Posterior vena cava (tissue), 2 donors: ENCODE data around the gene RHOT2. TPM values are rescaled to one million over a fixed set of nuclear protein-coding genes. Genes with fewer than 3 reads are reported as not detected.
A peak's percentile ranks its signal among the peaks of the same experiment; 100 is the strongest.

Experiments
- DNase-seq: peaks from one replicate; pipeline ENCODE4 v3.0.0-alpha.2; 2020; ENCODE audit warnings: low spot score
- intact Hi-C, 2 donors: fragments of 100-400 bp; cut with DNase I; formaldehyde crosslinking; loops; one replicate each; pipeline versions ENCODE4 v1.14.1 to v1.14.2; 2022 to 2023
- total RNA-seq, 2 donors: library from RNA; stranded (reverse); fragmentation: NEBNext Ultra II Directional; extraction: Animal tissue kit (Norgen Biotek cat#: 25700); gene quantifications; one replicate each; pipeline ENCODE4 v1.2.1, GENCODE V29; 2021
- donor health status: DM: yes; HTN: yes; CAD: no.
- donor health status: DM: yes; HTN: yes; CAD: no.

The RHOT2 gene
- total RNA-seq, 2 donors from 2014 or later = 57.5 to 65.1 TPM

GRCh38 chr16:643050-643368 is 24.9 kb upstream of the RHOT2 start:
- intact Hi-C loops = no loop called here

GRCh38 chr16:644556-644955 is 23.4 kb upstream of the RHOT2 start:
- DNase-seq = no peak
- intact Hi-C loops = no loop called here

More at GRCh38 chr16:643050-643368, 24.9 kb upstream of the RHOT2 start:
- DNase-seq = no peak

GRCh38 chr16:645852-646678 is 21.9 kb upstream of the RHOT2 start:
- intact Hi-C loops = loop anchor here (5.0 kb wide), 2 partner anchors 59 to 259 kb away; no protein-coding TSS in a partner anchor
- DNase-seq = no peak

- DNase-seq = no peak
- intact Hi-C loops = loop anchor here (5.0 kb wide), 2 partner anchors 59 to 259 kb away; no protein-coding TSS in a partner anchor
Measured at GRCh38 chr16:646679-647172, 21.2 kb upstream of the RHOT2 start.

GRCh38 chr16:647173-647902 is 20.6 kb upstream of the RHOT2 start:
- DNase-seq = no peak
- intact Hi-C loops = loop anchor here (5.0 kb wide), 2 partner anchors 60 to 260 kb away; no protein-coding TSS in a partner anchor

DNA sequence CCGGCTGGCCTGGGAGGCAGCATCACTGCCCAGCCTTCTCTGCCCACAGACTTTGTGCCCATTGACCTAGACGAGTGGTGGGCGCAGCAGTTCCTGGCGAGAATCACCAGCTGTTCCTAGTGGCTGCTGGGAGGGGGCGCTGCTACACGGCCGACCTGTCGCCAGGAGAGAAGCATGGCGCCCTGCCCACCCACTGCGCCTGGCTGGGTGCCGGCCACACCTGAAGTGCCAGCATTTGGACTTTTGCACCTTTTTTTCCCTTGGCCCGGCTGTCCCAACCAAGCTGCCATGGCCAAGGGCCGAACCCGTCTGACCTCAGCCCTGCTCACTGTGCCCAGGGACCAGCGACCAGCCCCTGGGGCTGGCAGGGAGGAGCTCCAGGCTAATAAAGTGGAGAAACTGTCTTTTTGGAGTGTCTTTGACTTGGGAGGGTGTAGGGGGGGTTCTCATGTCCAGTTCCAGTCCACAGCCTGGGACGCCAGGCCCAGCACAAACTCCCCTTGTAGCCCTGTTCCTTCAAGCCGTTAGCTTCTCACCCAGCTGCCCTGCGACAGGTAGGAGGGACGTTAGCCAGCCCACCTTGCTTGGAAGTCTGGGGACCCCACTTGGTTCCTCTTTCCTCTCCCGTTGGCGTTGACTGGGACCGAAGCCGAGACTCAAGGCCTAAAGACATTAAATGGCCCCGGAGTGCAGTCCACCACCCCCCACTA is 19.7 kb upstream of the RHOT2 start:
- intact Hi-C loops = loop anchor here (5.0 kb wide), 2 partner anchors 61 to 261 kb away; no protein-coding TSS in a partner anchor
- DNase-seq = no peak

GRCh38 chr16:648781-649589 is 18.9 kb upstream of the RHOT2 start, which contains the start of gene WDR90:
TSS of gene WDR90 (plus strand) at chr16:649365. CDS start at chr16:649417, 52 bp downstream.
- DNase-seq = peak; percentile 98
- intact Hi-C loops = loop anchor here (5.0 kb wide), 2 partner anchors 62 to 262 kb away; no protein-coding TSS in a partner anchor

- intact Hi-C loops = loop anchor here (5.0 kb wide), 2 partner anchors 62 to 262 kb away; no protein-coding TSS in a partner anchor
- DNase-seq = no peak
Measured at GRCh38 chr16:649631-650030, 18.3 kb upstream of the RHOT2 start.

DNA sequence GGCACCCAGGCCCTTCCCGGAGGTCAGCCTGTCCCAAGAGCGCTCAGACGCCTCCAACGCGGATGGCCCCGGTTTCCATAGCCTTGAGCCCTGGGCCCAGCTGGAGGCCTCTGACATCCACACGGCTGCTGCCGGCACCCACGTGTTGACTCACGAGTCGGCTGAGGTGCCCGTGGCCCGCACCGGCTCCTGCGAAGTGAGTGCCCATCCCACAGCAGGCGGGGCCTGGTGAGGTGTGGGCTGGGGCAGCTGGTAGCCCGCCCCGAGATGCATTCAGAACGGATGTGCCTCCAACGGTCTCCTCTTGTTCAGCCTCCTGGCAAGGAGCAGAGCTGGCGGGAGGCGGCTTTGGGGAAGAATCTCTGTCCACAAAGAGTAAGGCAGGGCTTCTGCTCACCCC is 16.1 kb upstream of the RHOT2 start:
- DNase-seq = no peak
- intact Hi-C loops = loop anchor here in 1 of 2 donors (2.0 kb wide), 1 partner anchor 61 kb away; the partner anchor contains the start of gene RAB40C

DNA sequence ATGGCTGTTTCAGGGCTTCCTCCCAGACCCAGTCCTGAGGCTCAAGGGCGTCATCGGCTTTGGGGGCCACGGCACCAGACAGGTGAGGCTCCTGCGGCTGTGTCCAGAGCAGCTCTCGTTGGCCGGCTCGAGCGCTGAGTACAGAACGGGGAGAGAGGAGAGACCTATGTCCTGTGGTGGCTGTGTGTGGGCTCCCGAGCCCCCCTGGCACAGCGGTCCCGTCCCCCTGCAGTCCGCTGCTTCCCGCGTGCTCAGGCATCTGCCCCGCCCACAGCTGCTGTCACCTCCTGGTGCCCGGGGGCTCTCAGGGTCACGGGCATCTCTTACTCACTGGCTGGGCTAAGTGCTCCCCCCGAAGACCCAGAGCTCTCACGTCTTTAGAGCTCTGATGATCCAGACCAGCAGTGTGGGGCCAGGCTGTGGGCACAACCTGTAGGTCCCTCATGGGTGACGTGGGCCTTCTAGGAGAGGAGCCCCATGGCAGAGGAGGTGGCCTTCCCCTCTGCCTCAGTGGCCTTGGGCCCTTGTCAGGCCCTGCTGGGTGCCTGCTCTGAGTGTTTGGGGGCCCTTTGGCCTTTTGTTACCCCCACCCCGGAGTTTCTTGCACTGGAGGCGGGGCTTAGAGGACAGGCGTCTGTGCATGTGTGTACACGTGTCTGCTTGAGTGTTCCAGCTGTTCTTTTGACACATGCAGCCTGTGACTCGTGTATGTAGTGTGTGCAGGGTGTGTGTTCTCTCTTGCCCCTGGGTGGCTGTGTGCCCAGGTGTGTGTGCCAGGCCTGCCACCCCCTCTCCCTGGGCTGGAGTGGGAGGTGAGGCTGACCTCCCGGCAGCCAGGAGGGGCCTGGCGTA is 15.3 kb upstream of the RHOT2 start:
- intact Hi-C loops = loop anchor here in 1 of 2 donors (2.0 kb wide), 1 partner anchor 62 kb away; the partner anchor contains the start of gene RAB40C
- DNase-seq = no peak

DNA sequence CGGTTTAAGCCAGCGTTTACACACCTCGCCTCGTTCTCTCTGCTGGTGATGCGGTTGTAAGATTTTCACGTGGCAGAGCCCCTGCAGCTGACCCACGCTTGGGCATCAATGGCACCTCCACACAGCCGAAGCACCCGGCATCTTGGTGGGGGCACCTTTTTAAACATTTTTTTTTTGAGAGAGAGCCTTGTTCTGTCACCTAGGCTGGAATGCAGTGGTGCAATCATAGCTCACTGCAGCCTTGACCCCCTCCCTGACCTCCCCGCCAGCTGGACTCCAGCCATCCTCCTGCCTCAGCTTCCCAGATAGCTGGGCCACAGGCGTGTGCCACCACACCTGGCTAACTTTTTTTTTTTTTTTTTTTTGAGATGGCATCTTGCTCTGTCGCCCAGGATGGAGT is 13.9 kb upstream of the RHOT2 start:
- intact Hi-C loops = no loop called here
- no peak for DNase-seq

DNA sequence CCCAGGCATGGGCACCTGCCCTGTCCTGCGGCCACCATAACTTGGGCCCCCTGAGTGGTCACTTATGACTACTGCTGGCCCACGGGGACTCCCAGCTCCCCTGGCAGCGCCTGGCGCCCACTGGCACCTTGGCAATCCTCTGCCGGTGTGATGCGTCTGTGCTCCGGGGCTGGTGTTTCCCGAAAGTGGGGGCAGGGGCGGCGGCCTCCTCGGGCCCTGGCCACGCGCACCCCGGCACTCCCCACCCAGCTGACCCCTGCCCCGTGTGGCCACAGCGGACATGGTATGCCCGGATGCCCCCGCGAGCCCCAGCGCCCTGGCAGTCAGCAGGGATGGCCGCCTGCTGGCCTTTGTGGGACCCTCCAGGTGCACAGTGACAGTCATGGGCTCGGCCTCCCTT is 10.4 kb upstream of the RHOT2 start:
- no peak for DNase-seq
- intact Hi-C loops = no loop called here

GRCh38 chr16:658679-659571 is 9.0 kb upstream of the RHOT2 start:
- intact Hi-C loops = no loop called here
- no peak for DNase-seq

- no peak for DNase-seq
- intact Hi-C loops = loop anchor here in 1 of 2 donors (5.0 kb wide), 1 partner anchor 82 kb away; no protein-coding TSS in a partner anchor
Measured at GRCh38 chr16:659618-660017, 8.3 kb upstream of the RHOT2 start.

DNA sequence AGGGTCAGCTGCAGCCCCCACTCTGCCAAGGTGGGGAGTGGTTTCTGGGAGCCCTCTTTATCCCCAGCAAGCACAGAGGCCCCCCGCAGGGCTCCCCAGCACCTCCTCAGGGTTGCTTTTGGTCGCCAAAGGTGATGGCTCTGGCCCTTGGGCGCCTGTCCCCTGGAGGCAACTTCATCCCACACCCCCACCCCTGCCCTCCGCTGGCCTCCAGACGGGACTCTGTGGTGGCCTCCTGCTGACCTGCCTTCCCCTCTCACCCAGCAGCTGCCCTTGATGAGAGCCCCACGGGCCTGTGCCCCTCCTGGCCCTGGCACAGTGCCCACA is 7.8 kb upstream of the RHOT2 start:
- no peak for DNase-seq
- intact Hi-C loops = loop anchor here in 1 of 2 donors (5.0 kb wide), 1 partner anchor 83 kb away; no protein-coding TSS in a partner anchor

GRCh38 chr16:660459-661183 is 7.3 kb upstream of the RHOT2 start:
- DNase-seq = peak; percentile 97
- intact Hi-C loops = loop anchor here in 1 of 2 donors (5.0 kb wide), 1 partner anchor 83 kb away; no protein-coding TSS in a partner anchor
